ENCODE measurements around the gene ANXA1.
A peak's percentile ranks its signal among the peaks of the same experiment; 100 is the strongest.

ANXA1 gene

GRCh38 chr9:73149371-73150067 is 2.1 kb upstream of the ANXA1 start:
- H3K4me3 ChIP-seq (ENCODE audit: low read length), result peak overlapping the region; percentile 25
- no peak for TF ChIP-seq CTCF (conservative IDR thresholded peaks at IDR 0.05; ENCODE audit: low read length)
- DNase-seq (ENCODE audit: low read depth), result peak; percentile 86

- peak; percentile 76 for DNase-seq (ENCODE audit: low read depth)
Measured at GRCh38 chr9:73152543-73152844, 829 bp downstream of the ANXA1 start.

GRCh38 chr9:73152953-73153352 is 1.3 kb downstream of the ANXA1 start:
- TF ChIP-seq CTCF (conservative IDR thresholded peaks at IDR 0.05; ENCODE audit: low read length), result no peak
- H3K4me3 ChIP-seq (ENCODE audit: low read length), result peak overlapping the region; percentile 59
- peak; percentile 71 for DNase-seq (ENCODE audit: low read depth)

More at GRCh38 chr9:73152543-73152844, 829 bp downstream of the ANXA1 start:
- H3K4me3 ChIP-seq (ENCODE audit: low read length), result peak overlapping the region; percentile 59
- no peak for TF ChIP-seq CTCF (conservative IDR thresholded peaks at IDR 0.05; ENCODE audit: low read length)

GRCh38 chr9:73153793-73154227 is 2.1 kb downstream of the ANXA1 start:
- DNase-seq (ENCODE audit: low read depth), result peak; percentile 64

DNA sequence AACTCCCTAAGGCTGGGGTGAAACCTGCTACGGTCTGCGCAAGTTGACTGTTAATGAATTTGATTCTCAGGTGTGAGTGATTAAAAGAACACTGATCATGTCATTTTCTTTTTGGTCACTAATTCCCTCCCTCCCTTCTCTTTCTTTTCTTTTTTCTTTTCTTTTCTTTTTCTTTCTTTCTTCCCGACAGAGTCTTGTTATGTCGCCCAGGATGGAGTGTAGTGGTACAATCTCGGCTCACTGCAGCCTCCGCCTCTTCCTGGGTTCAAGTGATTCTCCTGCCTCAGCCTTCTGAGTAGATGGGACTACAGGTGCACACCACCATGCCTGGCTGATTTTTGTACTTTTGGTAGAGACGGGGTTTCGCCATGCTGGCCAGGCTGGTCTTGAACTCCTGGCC is 2.6 kb downstream of the ANXA1 start:
- DNase-seq (ENCODE audit: low read depth), result no peak
- peak overlapping the region; percentile 59 for H3K4me3 ChIP-seq (ENCODE audit: low read length)
- no peak for TF ChIP-seq CTCF (conservative IDR thresholded peaks at IDR 0.05; ENCODE audit: low read length)

More at GRCh38 chr9:73153793-73154227, 2.1 kb downstream of the ANXA1 start:
- no peak for TF ChIP-seq CTCF (conservative IDR thresholded peaks at IDR 0.05; ENCODE audit: low read length)
- peak overlapping the region; percentile 59 for H3K4me3 ChIP-seq (ENCODE audit: low read length)

- peak overlapping the region; percentile 59 for H3K4me3 ChIP-seq (ENCODE audit: low read length)
- DNase-seq (ENCODE audit: low read depth), result no peak
- no peak for TF ChIP-seq CTCF (conservative IDR thresholded peaks at IDR 0.05; ENCODE audit: low read length)
Measured at GRCh38 chr9:73154722-73155121, 3.1 kb downstream of the ANXA1 start.

GRCh38 chr9:73155377-73155776 is 3.7 kb downstream of the ANXA1 start:
- no peak for TF ChIP-seq CTCF (conservative IDR thresholded peaks at IDR 0.05; ENCODE audit: low read length)
- DNase-seq (ENCODE audit: low read depth), result no peak
- peak overlapping the region; percentile 59 for H3K4me3 ChIP-seq (ENCODE audit: low read length)
